Activated CD4-positive, alpha-beta T cell treated with anti-CD3 and anti-CD28 coated beads, Interleukin-10, Interleukin-2, amounts not matched to agents 100 ng/mL and 50 ng/mL, durations not matched to agents 16 hours and 8 hours (primary cell): Measurements from ENCODE around the gene CCDC182.

Source experiments
- DNase-seq: peaks from one replicate; pipeline ENCODE4 v3.0.0-alpha.2; 2020

Gene CCDC182

GRCh38 chr17:57755480-57756070 lies 10.5 kb upstream of the CCDC182 start:
- DNase-seq, result no peak

GRCh38 chr17:57752031-57752905 lies 7.2 kb upstream of the CCDC182 start:
- DNase-seq, result no peak

GRCh38 chr17:57751348-57751971 lies 6.4 kb upstream of the CCDC182 start:
- DNase-seq, result no peak

- no peak for DNase-seq
Measured at GRCh38 chr17:57750895-57751294, 5.8 kb upstream of the CCDC182 start.

GRCh38 chr17:57750109-57750871 lies 5.2 kb upstream of the CCDC182 start:
- no peak for DNase-seq

GRCh38 chr17:57749701-57750100 lies 4.6 kb upstream of the CCDC182 start:
- DNase-seq, result no peak

- DNase-seq, result peak; percentile 64
Measured at GRCh38 chr17:57747221-57748017, 2.3 kb upstream of the CCDC182 start.

GRCh38 chr17:57746221-57746620 lies 1.1 kb upstream of the CCDC182 start:
- no peak for DNase-seq

GRCh38 chr17:57744195-57745170 lies 616 bp downstream of the CCDC182 start:
- no peak for DNase-seq

GRCh38 chr17:57740235-57740528 lies 4.9 kb downstream of the CCDC182 start:
- no peak for DNase-seq

- peak; percentile 27 for DNase-seq
Measured at GRCh38 chr17:57739402-57740234, 5.5 kb downstream of the CCDC182 start.

GRCh38 chr17:57737450-57737849 lies 7.6 kb downstream of the CCDC182 start:
- no peak for DNase-seq

- no peak for DNase-seq
Measured at GRCh38 chr17:57735707-57736106, 9.4 kb downstream of the CCDC182 start.

- DNase-seq, result no peak
Measured at GRCh38 chr17:57735230-57735629, 9.9 kb downstream of the CCDC182 start.

GRCh38 chr17:57733085-57733484 lies 12.0 kb downstream of the CCDC182 start:
- no peak for DNase-seq

GRCh38 chr17:57732062-57732461 lies 13.0 kb downstream of the CCDC182 start:
- DNase-seq, result no peak

- DNase-seq, result no peak
Measured at GRCh38 chr17:57730026-57730701, 14.9 kb downstream of the CCDC182 start.

GRCh38 chr17:57727630-57728175 lies 17.4 kb downstream of the CCDC182 start:
- no peak for DNase-seq

GRCh38 chr17:57726838-57727237 lies 18.3 kb downstream of the CCDC182 start:
- no peak for DNase-seq
